ENCODE measurements around the gene DOK6. TPM values are rescaled to one million over a fixed set of nuclear protein-coding genes. Genes with fewer than 3 reads are reported as not detected.

Gene DOK6
- total and polyA plus RNA-seq, 2 of the 13 experiments (the other 11 are each of a cell fraction or from before 2014, with no cell fraction given), result 17.0 to 17.2 TPM

DNA sequence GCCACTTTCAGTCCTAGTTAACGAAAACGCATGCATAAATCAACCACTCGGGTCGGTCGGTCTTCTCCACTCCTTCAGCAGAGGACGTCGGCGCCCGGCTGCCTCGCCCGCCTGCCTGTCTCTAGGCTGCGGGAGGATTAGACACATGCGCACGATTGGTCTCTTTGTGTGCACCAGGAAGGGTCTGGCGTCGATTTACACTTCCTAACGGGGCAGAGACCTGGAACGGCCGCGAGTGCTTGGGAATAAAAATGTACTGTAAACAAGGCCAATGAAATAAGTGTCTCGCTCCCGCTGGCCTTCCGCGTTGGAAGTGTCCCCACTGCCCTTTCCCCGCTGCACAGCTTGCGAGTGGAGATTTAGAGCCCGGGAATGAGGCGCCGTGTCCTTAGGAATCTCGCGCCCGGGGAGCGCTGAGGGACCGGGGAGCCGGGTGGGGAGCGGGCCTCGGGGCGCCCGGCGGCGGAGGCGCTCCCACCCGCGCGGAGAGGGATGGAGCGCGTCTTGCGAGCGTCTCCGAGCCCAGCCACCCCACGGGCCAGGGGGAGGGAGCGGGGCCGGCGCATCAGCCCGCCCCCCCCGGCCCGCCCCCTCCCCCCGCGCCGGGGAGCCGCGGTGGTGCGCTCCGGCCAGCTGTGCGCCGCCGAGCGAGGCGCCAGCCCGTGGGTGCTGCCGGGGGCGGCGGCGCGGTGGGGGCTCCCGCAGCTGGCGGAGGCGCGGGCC is at the start of gene DOK6 (continued):
- TF ChIP-seq KIAA2018 (CRISPR knock-in tag; IDR thresholded peaks at IDR 0.05; ENCODE audit: borderline replicate concordance), result no peak
- TF ChIP-seq, protein P1, sequence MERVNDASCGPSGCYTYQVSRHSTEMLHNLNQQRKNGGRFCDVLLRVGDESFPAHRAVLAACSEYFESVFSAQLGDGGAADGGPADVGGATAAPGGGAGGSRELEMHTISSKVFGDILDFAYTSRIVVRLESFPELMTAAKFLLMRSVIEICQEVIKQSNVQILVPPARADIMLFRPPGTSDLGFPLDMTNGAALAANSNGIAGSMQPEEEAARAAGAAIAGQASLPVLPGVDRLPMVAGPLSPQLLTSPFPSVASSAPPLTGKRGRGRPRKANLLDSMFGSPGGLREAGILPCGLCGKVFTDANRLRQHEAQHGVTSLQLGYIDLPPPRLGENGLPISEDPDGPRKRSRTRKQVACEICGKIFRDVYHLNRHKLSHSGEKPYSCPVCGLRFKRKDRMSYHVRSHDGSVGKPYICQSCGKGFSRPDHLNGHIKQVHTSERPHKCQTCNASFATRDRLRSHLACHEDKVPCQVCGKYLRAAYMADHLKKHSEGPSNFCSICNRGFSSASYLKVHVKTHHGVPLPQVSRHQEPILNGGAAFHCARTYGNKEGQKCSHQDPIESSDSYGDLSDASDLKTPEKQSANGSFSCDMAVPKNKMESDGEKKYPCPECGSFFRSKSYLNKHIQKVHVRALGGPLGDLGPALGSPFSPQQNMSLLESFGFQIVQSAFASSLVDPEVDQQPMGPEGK (CRISPR knock-in tag; IDR thresholded peaks at IDR 0.05), result peak; percentile 76
- no peak for TF ChIP-seq U2AF2 (IDR thresholded peaks at IDR 0.05; ENCODE audit: low read depth, low read length)
- no peak for TF ChIP-seq ADNP (CRISPR knock-in tag; IDR thresholded peaks at IDR 0.05)
- 0 out of 2 replicates have a peak, but pooled peaks have one; percentile 29 for TF ChIP-seq THRA (CRISPR knock-in tag; IDR thresholded peaks at IDR 0.05; ENCODE audit: borderline replicate concordance)
- TF ChIP-seq ARID2 (CRISPR knock-in tag; IDR thresholded peaks at IDR 0.05; ENCODE audit: borderline replicate concordance), result no peak; the same call in 1 of the 2 replicates
- peak; percentile 58; the same call in 1 of the 2 replicates for TF ChIP-seq MEIS2 (CRISPR knock-in tag; IDR thresholded peaks at IDR 0.05)
- TF ChIP-seq, protein P2, sequence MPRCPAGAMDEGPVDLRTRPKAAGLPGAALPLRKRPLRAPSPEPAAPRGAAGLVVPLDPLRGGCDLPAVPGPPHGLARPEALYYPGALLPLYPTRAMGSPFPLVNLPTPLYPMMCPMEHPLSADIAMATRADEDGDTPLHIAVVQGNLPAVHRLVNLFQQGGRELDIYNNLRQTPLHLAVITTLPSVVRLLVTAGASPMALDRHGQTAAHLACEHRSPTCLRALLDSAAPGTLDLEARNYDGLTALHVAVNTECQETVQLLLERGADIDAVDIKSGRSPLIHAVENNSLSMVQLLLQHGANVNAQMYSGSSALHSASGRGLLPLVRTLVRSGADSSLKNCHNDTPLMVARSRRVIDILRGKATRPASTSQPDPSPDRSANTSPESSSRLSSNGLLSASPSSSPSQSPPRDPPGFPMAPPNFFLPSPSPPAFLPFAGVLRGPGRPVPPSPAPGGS (CRISPR knock-in tag; IDR thresholded peaks at IDR 0.05), result 0 out of 2 replicates have a peak, but pooled peaks have one; percentile 52
- TF ChIP-seq SYNCRIP (IDR thresholded peaks at IDR 0.05; ENCODE audit: insufficient read depth, low read depth, low read length), result no peak
- TF ChIP-seq, protein P3, sequence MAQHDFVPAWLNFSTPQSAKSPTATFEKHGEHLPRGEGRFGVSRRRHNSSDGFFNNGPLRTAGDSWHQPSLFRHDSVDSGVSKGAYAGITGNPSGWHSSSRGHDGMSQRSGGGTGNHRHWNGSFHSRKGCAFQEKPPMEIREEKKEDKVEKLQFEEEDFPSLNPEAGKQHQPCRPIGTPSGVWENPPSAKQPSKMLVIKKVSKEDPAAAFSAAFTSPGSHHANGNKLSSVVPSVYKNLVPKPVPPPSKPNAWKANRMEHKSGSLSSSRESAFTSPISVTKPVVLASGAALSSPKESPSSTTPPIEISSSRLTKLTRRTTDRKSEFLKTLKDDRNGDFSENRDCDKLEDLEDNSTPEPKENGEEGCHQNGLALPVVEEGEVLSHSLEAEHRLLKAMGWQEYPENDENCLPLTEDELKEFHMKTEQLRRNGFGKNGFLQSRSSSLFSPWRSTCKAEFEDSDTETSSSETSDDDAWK (CRISPR knock-in tag; IDR thresholded peaks at IDR 0.05), result no peak
- TF ChIP-seq ZMYM3 (CRISPR knock-in tag; IDR thresholded peaks at IDR 0.05), result peak; percentile 74; the same call in 1 of the 2 replicates
- TF ChIP-seq ZNF431 (CRISPR knock-in tag; IDR thresholded peaks at IDR 0.05; ENCODE audit: borderline replicate concordance, low read depth), result no peak
- no peak for TF ChIP-seq ZNF672 (CRISPR knock-in tag; IDR thresholded peaks at IDR 0.05)
- no peak for TF ChIP-seq NFE2L2 (IDR thresholded peaks at IDR 0.05; ENCODE audit: low read length)
